ENCODE measurements around the gene PLXDC2. TPM values are rescaled to one million over a fixed set of nuclear protein-coding genes. Genes with fewer than 3 reads are reported as not detected.

Gene PLXDC2
- total RNA-seq, 1 donor = 46.2 TPM

DNA sequence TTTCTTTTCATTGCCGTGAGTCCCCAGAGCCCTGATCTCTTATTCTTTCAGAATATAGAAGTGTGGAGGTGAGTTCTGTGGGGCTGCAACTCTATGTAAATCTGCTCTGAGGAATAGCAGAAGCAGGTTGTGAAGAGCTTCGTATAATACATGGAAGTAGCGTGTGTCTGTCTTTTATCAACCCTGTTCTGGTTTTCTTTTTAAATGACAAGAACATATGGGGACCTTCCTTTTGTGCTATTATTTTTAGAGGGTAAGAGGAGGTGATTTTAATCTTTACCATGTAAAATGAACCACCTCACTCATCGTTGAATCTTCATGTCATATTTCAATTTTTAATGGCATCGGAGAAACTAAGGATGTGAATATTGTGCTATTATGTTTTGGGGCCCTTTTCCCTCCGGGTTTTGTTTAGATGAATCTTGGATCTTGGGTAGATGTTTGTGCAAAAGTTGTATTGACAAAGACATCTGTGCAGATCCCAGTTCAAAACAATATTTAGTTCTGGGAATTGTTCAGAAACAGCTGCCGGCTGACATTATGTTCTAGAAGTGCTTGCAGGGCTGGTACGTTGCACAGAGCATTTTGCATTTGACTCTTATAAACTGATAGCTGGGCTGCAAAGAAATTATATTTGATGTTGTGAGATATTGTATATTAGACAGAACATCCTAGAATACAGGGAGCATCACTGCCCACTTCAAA lies 46.7 kb downstream of the PLXDC2 start:
- Histone ChIP-seq H3K9me3 (ENCODE audit: low read depth, low read length) (no peaks in the 10 kb centered on the region), H3K4me3 (ENCODE audit: low read length) (no peak overlapping the region), H3K27me3 (ENCODE audit: insufficient read depth, low read length) (no peaks in the 10 kb centered on the region), H3K4me1 (ENCODE audit: insufficient read depth, low read length) (peaks cover 3% of the 10 kb centered on the region)

DNA sequence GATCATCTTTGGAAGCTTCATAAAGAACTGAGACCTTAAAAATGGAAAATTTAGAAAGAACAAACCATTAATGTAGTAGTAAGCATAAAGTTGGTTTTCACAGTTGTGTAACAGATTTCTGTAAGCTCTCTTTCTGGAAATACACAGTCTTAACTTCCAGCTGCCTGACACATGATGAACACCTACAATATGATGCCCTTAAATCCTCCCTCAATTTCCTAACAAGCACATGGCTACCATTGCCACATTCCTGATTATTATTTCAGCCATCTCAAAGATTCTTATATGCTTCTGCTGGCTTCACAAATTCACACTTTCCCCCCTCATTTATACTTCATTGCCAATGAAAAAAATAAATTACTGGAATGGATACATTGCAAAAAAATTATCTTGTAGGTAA lies 49.4 kb downstream of the PLXDC2 start:
- no peaks in the 10 kb centered on the region for H3K9me3 ChIP-seq (ENCODE audit: low read depth, low read length)
- no peak overlapping the region for H3K4me3 ChIP-seq (ENCODE audit: low read length)
- no peaks in the 10 kb centered on the region for H3K27me3 ChIP-seq (ENCODE audit: insufficient read depth, low read length)
- H3K4me1 ChIP-seq (ENCODE audit: insufficient read depth, low read length) = peaks cover 3% of the 10 kb centered on the region

GRCh38 chr10:19869370-19869769 lies 53.1 kb downstream of the PLXDC2 start:
- Histone ChIP-seq H3K4me1 (ENCODE audit: insufficient read depth, low read length) (no peaks in the 10 kb centered on the region), H3K4me3 (ENCODE audit: low read length) (no peak overlapping the region), H3K27me3 (ENCODE audit: insufficient read depth, low read length) (no peaks in the 10 kb centered on the region), H3K9me3 (ENCODE audit: low read depth, low read length) (no peaks in the 10 kb centered on the region)

DNA sequence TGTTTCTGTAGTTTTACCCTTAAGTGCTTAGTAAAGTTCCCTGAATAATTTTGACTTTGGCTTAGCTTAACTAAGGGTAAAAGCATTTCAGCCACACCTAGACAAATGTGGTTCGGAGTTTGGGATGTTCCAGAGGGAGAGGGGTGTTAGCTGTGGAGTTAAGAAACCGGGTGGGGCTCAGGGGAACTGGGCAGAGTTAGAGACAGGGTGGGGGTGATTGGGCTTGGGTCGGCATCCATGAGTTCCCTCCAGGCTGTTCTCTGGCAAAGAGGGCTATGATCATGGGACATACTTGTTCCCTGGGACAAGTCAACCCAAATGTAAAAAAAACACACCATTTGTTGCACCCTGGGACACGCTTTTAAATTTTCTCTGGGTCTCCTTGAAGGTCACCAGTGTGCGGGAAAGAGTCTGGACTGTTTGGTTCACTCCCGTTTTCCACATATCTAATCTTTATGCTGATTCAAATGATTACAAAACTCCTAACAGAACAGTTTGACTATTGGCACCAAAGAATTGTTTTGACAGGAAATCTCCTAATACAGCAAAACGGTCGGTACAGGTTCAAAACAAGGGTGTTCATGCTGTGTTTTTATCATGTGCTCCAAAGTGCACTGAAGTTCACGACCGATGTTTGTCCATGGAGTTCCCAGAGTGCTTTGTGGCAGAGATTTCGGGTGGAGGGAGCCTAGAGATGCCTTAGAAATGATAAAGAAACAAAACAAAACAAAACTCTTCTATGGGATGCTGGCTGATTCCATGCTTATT lies 56.5 kb downstream of the PLXDC2 start:
- H3K9me3 ChIP-seq (ENCODE audit: low read depth, low read length) = no peaks in the 10 kb centered on the region
- no peak overlapping the region for H3K4me3 ChIP-seq (ENCODE audit: low read length)
- H3K4me1 ChIP-seq (ENCODE audit: insufficient read depth, low read length) = no peaks in the 10 kb centered on the region
- no peaks in the 10 kb centered on the region for H3K27me3 ChIP-seq (ENCODE audit: insufficient read depth, low read length)

DNA sequence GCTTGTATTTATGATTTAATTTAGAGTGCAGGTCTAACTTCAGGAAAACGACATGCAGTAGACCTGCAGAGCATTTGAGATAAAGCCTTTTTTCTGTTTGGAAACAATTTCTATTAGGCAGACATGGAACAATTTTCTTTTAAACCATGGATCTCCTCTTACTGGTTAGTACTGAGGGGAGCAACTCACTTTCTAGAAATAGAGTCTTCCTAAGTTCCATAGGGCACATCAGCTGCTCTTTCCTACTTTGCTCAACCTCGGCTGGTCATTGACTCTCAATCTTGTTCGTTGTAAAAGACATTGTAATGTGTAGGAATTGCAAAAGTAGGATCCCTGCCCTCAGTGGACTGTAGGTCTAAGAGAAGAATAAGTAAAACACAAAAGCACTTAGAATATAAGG lies 58.0 kb downstream of the PLXDC2 start:
- Histone ChIP-seq H3K27me3 (ENCODE audit: insufficient read depth, low read length) (no peaks in the 10 kb centered on the region), H3K9me3 (ENCODE audit: low read depth, low read length) (no peaks in the 10 kb centered on the region), H3K4me1 (ENCODE audit: insufficient read depth, low read length) (no peaks in the 10 kb centered on the region), H3K4me3 (ENCODE audit: low read length) (no peak overlapping the region)

GRCh38 chr10:19874791-19875190 lies 58.6 kb downstream of the PLXDC2 start:
- no peaks in the 10 kb centered on the region for H3K27me3 ChIP-seq (ENCODE audit: insufficient read depth, low read length)
- no peaks in the 10 kb centered on the region for H3K4me1 ChIP-seq (ENCODE audit: insufficient read depth, low read length)
- H3K4me3 ChIP-seq (ENCODE audit: low read length) = no peak overlapping the region
- no peaks in the 10 kb centered on the region for H3K9me3 ChIP-seq (ENCODE audit: low read depth, low read length)

GRCh38 chr10:19876570-19876969 lies 60.3 kb downstream of the PLXDC2 start:
- Histone ChIP-seq H3K4me1 (ENCODE audit: insufficient read depth, low read length) (no peaks in the 10 kb centered on the region), H3K9me3 (ENCODE audit: low read depth, low read length) (no peaks in the 10 kb centered on the region), H3K4me3 (ENCODE audit: low read length) (no peak overlapping the region), H3K27me3 (ENCODE audit: insufficient read depth, low read length) (no peaks in the 10 kb centered on the region)

- H3K4me3 ChIP-seq (ENCODE audit: low read length) = no peak overlapping the region
- H3K4me1 ChIP-seq (ENCODE audit: insufficient read depth, low read length) = no peaks in the 10 kb centered on the region
- no peaks in the 10 kb centered on the region for H3K27me3 ChIP-seq (ENCODE audit: insufficient read depth, low read length)
- H3K9me3 ChIP-seq (ENCODE audit: low read depth, low read length) = no peaks in the 10 kb centered on the region
Measured at GRCh38 chr10:19877466-19878255, 61.4 kb downstream of the PLXDC2 start.

- no peaks in the 10 kb centered on the region for H3K9me3 ChIP-seq (ENCODE audit: low read depth, low read length)
- H3K27me3 ChIP-seq (ENCODE audit: insufficient read depth, low read length) = no peaks in the 10 kb centered on the region
- H3K4me3 ChIP-seq (ENCODE audit: low read length) = no peak overlapping the region
- H3K4me1 ChIP-seq (ENCODE audit: insufficient read depth, low read length) = no peaks in the 10 kb centered on the region
Measured at GRCh38 chr10:19882621-19883020, 66.4 kb downstream of the PLXDC2 start.

- Histone ChIP-seq H3K4me3 (ENCODE audit: low read length) (no peak overlapping the region), H3K4me1 (ENCODE audit: insufficient read depth, low read length) (no peaks in the 10 kb centered on the region), H3K9me3 (ENCODE audit: low read depth, low read length) (no peaks in the 10 kb centered on the region), H3K27me3 (ENCODE audit: insufficient read depth, low read length) (no peaks in the 10 kb centered on the region)
Measured at GRCh38 chr10:19888061-19888660, 71.9 kb downstream of the PLXDC2 start.

GRCh38 chr10:19889256-19889655 lies 73.0 kb downstream of the PLXDC2 start:
- Histone ChIP-seq H3K4me1 (ENCODE audit: insufficient read depth, low read length) (no peaks in the 10 kb centered on the region), H3K4me3 (ENCODE audit: low read length) (no peak overlapping the region), H3K27me3 (ENCODE audit: insufficient read depth, low read length) (no peaks in the 10 kb centered on the region), H3K9me3 (ENCODE audit: low read depth, low read length) (no peaks in the 10 kb centered on the region)

- Histone ChIP-seq H3K4me3 (ENCODE audit: low read length) (no peak overlapping the region), H3K27me3 (ENCODE audit: insufficient read depth, low read length) (no peaks in the 10 kb centered on the region), H3K9me3 (ENCODE audit: low read depth, low read length) (no peaks in the 10 kb centered on the region), H3K4me1 (ENCODE audit: insufficient read depth, low read length) (no peaks in the 10 kb centered on the region)
Measured at GRCh38 chr10:19891429-19891828, 75.2 kb downstream of the PLXDC2 start.

DNA sequence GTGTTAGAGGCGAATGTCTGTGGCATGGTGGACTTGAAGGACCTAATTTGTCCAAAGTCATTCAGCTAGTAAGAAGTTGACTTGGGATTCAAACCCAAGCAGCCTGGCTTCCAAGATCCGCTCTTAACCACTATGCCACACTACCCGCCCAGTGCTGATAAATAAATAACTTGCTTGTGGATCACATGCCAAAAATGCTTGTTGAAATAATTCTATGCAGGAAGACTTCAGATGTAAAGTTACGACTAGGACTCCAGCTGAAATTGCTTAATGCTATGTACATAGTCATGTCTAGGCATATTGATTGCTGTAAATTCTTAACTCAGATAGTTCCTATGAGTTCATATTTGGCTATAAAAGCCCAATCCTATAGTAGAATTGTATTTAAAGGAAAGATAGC lies 76.0 kb downstream of the PLXDC2 start:
- no peaks in the 10 kb centered on the region for H3K27me3 ChIP-seq (ENCODE audit: insufficient read depth, low read length)
- H3K4me3 ChIP-seq (ENCODE audit: low read length) = no peak overlapping the region
- no peaks in the 10 kb centered on the region for H3K9me3 ChIP-seq (ENCODE audit: low read depth, low read length)
- no peaks in the 10 kb centered on the region for H3K4me1 ChIP-seq (ENCODE audit: insufficient read depth, low read length)

DNA sequence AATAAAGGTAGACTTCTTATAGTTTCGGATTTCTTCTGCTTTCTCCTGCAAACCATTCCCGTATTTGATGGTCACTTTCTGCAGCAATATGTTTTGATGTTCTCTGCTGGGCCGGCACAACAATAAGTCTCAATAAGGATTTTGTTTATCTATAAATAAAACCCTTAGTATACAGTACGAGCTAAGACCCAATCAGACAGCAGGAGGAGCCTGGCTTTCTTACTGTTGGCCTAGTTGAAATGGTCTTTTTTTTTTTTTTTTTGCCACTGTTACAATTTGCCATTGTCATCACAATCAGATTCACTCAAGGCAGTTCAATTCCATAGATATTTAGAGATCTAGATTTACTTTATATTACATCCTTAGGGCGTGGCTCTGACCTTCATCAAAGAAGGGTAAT lies 76.4 kb downstream of the PLXDC2 start:
- H3K9me3 ChIP-seq (ENCODE audit: low read depth, low read length) = no peaks in the 10 kb centered on the region
- no peaks in the 10 kb centered on the region for H3K27me3 ChIP-seq (ENCODE audit: insufficient read depth, low read length)
- H3K4me1 ChIP-seq (ENCODE audit: insufficient read depth, low read length) = no peaks in the 10 kb centered on the region
- no peak overlapping the region for H3K4me3 ChIP-seq (ENCODE audit: low read length)

GRCh38 chr10:19895500-19895899 lies 79.3 kb downstream of the PLXDC2 start:
- Histone ChIP-seq H3K9me3 (ENCODE audit: low read depth, low read length) (no peaks in the 10 kb centered on the region), H3K27me3 (ENCODE audit: insufficient read depth, low read length) (no peaks in the 10 kb centered on the region), H3K4me3 (ENCODE audit: low read length) (no peak overlapping the region), H3K4me1 (ENCODE audit: insufficient read depth, low read length) (no peaks in the 10 kb centered on the region)

Data from mononuclear cell (primary cell).